ENCODE results near the gene UROS.

Gene UROS

GRCh38 chr10:125822878-125823662, at the start of gene UROS, which contains the start of gene BCCIP:
Gene UROS (minus strand): TSS chr10:125823258. CDS start chr10:125816499, 6,759 bp downstream.
Gene BCCIP (plus strand): TSS chr10:125823546. CDS start chr10:125823558, 12 bp downstream.
- peak; percentile 96 for DNase-seq

GRCh38 chr10:125871338-125871737, 48.3 kb upstream of the UROS start:
- no peak for DNase-seq

GRCh38 chr10:125868372-125868975, 45.4 kb upstream of the UROS start:
- DNase-seq = no peak

GRCh38 chr10:125866421-125867029, 43.5 kb upstream of the UROS start:
- DNase-seq = no peak

DNA sequence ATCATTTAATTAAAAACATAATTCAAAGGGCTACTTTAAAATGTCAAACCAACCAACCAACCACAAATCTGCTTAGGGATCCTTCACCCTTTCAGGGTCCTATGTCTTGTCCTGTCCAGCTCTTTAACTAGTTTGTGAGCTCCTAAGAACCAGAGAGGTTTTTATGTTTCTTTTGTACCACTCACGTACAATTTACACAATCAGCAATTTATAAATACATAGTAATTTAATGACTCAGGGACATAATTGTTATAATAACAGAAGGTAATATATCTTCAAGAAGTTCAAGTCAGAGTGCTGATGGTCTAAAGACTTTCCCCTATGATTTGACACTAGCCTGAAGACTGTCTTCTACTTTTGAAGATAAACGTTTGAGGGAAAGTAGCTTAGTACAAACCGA, 42.1 kb upstream of the UROS start:
- DNase-seq = no peak

DNA sequence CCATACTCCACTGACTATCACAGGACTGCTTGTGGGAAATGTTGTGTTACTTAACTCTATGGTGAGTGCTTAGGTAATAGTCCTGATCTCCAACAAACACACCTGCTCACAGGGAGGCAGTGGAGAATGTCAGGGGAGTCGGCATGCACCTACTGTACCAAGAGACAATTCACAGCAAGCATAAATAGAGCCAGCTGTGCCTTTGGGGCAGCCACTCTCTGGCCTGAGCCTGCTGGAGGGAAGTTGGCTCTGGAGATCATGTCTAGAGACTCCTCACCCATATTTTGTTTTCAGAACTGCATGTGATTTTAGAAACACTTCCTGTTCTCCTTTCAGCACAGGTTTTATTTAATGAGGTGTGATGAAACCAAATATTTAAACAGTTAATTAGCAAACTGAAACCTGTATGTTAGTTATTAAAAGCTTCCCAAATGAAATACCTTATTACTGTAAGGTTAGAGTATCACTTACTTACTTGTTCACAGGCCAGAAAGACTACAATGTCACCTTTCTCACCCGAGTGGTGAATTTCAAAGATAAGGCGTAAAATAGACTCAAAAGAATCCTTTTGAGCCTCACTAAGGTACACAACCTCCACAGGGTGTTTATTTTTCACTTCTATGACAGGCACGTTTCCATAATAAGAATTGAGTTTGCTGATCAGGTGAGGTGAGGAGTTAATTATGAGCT, 36.2 kb upstream of the UROS start:
- DNase-seq = no peak

DNA sequence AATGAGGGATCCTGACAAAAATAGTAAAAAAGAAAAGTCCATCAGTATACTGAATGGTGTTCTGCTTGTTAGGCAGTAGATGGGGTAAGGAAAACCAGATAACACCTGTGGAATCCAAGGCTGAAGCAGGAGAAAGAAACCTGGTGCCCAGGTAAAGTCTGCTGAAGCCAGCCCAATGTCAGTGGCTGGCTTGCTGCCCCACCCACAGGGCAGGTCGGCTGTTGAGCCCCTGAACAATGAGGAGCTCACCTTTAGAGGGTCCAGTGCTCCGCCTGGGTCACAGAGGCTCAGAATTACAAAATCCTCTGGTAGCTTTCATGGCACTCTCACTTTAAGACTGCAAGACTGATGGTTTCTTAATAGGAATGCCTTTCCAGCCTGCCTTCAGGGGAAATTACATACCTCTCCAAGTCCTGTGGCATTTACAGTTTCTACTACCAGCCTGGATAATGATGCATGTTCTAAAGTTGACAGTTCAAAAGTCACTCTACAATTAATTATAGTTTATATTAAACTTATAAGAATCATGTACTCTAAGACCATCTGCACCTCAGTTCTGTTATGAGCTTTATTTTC, 34.2 kb upstream of the UROS start:
- DNase-seq = no peak

DNA sequence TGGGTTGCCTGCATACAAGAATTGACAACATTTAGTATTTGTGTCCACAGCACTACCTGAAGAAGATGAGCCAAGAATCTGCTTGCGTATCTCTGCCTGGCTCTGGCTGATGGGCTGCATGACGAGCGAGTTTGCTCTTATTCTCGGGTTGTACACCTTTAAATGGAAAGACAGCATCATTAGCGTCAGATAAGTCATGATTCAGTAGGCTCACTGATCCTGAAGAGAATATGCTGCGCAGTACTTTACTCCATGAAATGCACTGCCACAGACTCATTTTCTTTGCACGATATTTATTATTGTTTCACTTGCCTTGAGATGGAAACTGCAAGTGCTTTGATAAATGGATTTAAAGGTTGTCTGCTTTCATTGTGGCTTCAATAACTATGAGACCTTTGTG, 29.4 kb upstream of the UROS start:
- no peak for DNase-seq

GRCh38 chr10:125850766-125851731, 28.0 kb upstream of the UROS start:
- no peak for DNase-seq

GRCh38 chr10:125849448-125849847, 26.4 kb upstream of the UROS start:
- DNase-seq = no peak

DNA sequence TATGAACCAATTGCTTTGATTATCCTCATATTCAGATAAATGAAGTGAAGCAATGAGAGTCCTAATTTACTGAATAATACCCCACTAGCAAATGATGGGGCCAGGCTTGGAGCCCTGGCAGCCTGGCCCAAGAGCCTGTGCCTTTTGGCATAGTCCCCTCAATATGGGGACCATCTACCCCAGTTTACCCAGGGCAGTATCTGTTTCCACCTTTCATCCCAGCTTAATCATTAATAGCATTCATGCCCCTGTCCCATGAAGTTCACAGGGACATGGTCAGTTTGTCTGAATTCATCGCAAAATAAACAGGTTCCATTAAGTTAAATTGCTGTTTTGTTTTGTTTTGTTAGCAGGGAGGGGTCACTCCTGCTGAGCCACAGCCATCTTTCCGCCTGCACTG, 25.8 kb upstream of the UROS start:
- no peak for DNase-seq

- DNase-seq = no peak
Observed at GRCh38 chr10:125848371-125848770, 25.3 kb upstream of the UROS start.

DNA sequence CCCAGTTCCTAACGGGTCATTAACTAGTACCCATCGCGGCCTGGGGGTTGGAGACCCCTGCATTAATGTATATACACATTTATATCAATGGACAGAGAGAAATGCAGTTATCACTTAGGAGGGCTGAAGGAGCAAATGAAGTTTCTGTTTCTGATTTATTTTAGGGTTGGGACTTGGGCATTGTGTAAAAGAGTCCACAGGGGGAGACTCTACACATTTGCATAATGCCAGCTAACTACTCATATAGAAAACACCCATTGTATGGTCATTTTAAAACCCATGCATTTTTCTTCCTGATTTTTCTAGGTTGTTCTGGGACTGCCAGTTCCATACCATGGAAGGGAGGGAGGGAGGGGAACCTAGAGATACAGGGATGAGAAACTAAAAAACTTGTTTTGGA, 23.8 kb upstream of the UROS start:
- no peak for DNase-seq

- DNase-seq = no peak
Observed at GRCh38 chr10:125845617-125846016, 22.6 kb upstream of the UROS start.

DNA sequence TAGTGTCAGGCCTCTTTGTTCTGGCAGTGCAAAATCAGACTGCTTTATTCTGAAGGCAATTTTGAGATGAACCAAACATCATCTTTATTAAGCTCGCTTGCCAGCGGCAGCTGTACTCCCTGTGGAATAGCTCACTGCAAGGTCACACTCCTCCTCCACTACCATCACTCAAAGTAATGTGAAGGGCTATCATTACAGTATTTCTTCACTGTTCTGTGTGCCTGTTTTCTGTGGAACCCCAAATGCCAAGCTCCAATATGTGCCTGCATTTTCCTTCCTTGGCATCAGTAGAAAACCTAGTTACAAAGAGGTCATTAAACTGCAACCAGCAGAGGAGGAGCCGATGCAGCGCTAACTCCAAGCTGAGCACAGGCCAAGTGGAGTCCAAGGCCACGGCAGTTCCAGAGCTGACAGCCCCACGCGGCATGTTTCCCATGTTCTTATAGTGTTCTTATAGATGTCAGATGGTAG, 21.7 kb upstream of the UROS start:
- no peak for DNase-seq

- no peak for DNase-seq
Observed at GRCh38 chr10:125843603-125844329, 20.7 kb upstream of the UROS start.

GRCh38 chr10:125840955-125841354, 17.9 kb upstream of the UROS start:
- DNase-seq = no peak

DNA sequence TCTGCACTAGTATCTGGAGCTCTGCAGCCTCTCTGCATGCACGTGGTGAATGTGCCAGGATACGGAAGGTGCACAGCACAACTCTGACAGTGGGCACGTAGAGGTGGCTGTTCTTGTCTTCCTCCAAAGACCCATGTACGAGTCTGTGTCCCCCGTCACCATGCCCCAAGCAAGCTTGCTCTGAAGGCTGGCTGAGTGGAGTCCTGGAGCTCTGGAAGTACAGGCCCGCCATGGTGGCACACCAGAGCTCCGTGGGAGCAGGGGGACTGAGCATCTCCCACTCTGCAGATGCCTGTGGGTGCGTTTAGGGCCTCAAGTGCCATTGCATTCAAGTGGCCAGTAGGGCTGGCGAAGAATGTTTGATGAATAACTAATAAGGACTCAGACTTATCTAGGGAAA, 17.3 kb upstream of the UROS start:
- DNase-seq = no peak

DNA sequence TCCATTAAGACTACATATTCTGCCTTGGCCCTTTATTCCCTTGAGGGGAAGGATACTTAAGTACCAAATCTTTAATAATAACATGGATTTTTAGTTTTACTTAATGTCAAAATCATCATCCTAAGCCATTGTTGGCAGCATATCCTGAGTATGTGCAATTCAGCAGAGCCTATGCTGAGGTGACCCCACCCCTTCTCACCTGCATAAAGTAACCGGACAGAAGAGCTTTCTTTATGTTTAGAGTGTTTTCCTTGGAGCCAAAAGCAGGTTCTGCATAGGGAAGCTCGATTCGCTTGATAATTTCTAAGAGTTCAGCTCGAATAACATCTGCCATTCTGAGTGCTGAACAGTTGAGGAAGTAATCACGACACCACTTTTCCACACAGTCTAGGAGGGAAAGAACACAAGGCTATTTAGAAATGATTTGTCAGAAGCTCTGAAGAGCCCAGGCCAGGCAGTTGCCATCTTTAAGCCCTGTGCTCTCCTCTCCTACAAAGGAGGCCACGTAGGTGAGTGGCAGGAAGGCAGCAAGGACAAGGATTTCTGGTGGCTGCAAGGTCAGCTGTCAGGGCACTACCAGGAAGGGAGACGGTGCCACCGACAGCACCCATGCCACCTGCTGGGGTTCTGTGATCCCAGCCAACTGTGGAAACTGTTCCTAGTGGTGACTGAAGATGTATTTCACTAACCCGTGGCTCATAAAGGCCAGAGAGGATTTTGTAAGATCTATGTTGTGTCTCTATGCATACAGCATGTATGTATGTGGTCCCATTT, 15.9 kb upstream of the UROS start:
- DNase-seq = no peak

GRCh38 chr10:125836746-125837145, 13.7 kb upstream of the UROS start:
- no peak for DNase-seq
